HG02981 (cell line): ENCODE measurements around the gene S1PR1.
"Not testable (repeated sequence)": the region's sequence is repeated elsewhere in the genome, so short reads cannot be mapped to it uniquely, and the experiment has no call there.

Experiments
- ATAC-seq: cut with Tn5 transposase; IDR thresholded peaks from one replicate; pipeline ENCODE4 v1.9.1; 2021; ENCODE audit warnings: mild to moderate bottlenecking, moderate library complexity; ENCODE audit not compliant: unreplicated experiment

Gene S1PR1

DNA sequence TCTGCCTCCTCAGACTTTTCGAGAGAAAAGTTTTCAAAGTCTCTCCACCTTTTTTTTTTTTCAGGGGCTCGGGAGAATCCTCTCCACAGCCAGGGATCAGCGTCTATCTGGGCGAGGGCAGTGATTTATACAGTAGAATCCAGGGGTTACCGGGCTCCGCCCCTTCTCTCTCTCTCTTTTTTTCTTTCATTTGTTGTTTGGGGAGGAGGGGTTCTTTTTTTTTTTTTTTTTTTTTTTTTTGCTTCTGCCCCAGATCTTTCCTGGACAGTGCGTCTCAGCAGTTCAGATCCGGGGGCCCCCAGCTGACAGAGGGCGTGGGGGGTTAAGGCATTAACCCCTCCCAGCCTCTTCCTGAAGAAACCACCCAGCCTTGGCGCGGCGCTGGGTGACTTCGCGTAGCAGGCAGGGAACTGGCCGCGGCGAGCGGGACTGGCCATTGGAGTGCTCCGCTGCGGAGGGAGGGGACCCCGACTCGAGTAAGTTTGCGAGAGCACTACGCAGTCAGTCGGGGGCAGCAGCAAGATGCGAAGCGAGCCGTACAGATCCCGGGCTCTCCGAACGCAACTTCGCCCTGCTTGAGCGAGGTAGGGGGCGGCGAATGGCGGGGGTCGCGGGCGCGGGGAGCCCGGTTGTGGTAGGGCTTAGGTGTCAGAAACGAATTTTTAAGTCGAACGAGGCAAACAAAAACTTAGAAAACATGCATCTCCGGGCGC lies at the start of gene S1PR1:
TSS of gene S1PR1 (plus strand) at position 504 of the 713 bp plus-strand sequence. CDS start 1,966 bp downstream, outside the sequence.
- ATAC-seq = peak; percentile 13

DNA sequence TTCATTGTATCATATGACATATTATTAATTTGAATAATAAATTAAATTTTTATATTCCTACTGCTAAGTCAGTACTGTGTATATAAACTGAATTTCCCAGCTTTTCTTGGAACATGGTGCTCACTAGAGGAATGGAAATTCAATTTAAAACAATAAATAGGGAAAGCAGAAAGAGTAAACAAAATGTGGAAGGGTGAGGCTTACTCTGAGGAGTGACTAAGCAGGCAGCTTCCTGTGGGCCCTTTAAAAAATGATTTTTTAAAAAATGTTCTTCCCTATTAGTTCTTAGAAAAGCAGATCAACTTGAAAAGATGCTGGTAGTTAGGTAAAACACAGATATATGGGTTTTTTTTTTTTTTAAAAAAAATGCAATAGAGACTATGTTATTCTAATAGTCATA lies 49.5 kb upstream of the S1PR1 start:
- no peak for ATAC-seq

DNA sequence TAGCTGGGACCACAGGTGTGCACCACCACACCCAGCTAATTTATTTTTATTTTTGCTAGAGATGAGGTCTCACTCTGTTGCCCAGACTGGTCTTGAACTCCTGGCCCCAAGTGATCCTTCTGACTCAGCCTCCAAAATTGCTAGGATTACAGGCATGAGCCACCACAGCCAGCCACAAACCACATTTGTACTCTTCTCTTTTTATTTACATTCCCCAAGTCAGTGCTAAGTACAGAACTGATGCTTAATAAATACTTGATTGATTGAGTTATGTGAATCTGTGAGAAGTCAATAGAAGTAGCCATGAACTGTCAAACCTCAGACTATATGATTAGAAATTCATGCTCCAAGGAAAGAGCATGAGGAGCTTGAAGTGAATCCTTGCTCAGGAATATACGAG lies 48.5 kb upstream of the S1PR1 start:
- ATAC-seq = no peak

DNA sequence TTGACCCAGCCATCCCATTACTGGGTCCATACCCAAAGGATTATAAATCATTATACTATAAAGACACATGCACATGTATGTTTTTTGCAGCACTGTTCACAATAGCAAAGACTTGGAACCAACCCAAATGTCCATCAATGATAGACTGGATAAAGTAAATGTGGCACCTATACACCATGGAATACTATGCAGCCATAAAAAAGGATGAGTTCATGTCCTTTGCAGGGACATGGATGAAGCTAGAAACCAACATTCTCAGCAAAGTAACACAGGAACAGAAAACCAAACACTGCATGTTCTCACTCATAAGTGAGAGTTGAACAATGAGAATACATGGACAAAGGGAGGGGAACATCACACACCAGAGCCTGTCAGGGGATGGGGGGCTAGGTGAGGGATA lies 47.9 kb upstream of the S1PR1 start:
- not testable (repeated sequence) for ATAC-seq

DNA sequence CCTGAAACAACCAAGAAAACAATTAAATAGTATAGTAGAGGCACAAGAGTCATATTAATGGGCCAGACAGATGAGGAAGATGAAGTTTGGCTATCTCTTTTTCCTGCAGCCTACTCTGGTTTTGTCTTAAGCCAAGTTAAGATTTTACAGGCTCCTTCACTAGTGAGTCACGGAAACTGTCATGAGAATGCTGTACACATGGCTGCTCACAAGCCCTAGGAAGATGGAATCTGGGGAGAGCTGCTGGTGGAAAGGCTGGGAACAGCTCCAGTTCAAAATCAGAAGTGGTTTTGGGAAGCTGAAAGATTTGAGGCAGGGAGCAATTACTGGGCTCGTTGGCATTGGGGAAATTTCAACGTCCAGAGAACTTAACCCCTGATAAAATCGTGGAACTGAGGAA lies 46.4 kb upstream of the S1PR1 start:
- no peak for ATAC-seq

DNA sequence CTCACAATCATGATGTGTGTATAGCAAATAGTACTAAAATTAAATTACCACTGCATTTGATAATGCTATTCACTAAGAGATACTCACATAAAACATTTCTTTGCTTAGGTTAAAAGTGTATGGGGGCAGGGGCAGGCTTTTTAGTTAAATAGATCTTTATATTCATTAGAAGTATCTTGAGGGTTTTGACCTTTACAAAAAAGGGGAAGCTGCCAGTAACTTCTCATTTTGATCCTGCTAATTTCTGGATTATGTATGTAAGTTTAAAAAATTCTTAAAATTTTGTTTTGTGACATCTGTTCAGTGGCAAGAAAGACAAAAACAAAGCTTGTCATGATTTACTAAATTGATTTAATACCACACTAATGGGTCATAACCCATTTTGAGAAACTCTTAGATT lies 45.8 kb upstream of the S1PR1 start:
- no peak for ATAC-seq

DNA sequence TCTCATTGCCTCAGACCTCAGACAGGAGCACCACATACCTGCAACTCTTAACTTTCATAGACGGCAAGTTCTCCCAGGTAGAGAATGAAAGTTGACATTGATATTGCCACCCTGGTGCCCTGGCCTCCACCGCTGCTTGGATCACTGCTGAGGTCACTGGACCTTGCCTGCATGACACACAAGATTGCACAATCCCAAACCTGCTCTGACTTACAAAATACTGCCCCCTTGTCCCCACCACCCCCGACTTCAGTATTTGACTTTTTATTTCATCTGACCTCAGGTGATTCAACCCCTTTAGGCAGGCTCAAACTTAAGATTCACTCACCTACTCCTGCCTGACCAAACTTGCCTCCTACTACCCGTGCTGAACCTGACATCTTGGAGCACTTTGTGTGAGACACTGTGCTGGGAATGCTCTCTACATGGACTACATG lies 43.1 kb upstream of the S1PR1 start:
- ATAC-seq = no peak

DNA sequence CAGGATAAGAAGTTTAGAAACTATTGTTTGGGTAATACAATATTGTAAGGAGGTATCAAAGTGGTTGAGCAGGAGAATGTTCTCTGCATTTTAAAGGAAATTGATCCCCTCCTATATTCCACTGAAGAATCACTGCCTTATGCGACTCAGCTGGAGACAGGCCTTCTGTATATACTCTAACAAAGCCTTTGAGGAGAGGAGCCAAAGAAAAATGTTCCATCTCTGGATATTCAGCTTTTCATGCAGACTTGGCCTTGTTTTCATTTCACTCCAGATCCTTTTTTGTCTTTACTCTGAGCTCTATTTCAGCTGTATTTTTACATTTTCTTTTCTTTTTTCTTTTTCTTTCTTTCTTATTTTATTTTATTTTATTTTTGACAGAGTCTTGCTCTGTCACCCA lies 42.1 kb upstream of the S1PR1 start:
- ATAC-seq = no peak

DNA sequence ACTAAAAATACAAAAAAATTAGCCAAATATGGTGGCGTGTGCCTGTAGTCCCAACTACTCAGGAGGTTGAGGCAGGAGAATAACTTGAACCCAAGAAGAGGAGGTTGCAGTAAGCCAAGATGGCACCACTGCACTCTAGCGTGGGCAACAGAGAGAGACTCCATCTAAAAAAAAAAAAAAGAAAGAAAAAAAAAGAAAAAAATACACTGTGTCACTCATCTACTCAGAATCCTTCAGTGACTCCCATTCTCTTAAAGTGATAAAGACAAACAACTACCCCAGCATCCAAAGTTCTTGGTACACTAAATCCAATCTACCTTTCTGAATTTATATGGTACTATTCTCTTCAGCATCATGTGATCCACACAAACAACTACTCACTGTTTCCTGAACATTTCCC lies 40.2 kb upstream of the S1PR1 start:
- no peak for ATAC-seq

DNA sequence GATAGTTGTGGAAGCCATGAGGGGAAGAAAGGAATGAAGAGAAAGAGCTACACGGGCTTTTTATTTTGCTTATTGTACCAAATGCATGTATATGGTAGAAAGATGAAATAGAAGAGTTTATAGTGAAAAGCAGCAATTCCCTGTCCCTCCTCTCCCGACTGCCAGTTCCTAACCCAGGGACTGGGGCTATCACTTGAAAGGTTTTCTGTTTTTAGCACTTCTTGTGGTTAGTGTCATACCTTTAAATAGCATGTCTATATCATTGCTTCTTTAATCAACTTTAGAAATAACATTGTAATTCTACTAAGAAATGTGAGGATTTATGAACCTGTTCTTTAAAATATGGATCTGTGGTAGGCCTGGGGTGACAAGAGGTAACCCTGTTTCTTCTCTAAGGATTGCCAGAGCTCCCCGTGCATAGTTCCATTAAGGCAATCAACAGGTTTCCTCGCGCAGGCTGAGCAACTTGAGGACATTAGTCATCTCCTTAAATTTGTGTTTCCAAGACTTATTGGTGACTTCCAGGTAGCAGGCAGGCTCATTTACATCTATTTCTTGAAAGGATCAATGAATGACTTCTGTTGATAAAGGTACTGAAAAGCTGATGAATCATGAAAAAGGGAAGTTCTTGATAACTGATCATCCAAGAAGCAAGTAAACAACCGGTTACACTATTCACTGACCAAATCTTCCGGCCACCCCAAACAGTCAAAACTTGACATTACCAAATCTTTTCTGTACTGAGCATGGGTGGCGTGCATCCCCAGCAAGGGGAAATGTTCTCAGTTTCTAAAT lies 37.8 kb upstream of the S1PR1 start:
- ATAC-seq = peak; percentile 97

DNA sequence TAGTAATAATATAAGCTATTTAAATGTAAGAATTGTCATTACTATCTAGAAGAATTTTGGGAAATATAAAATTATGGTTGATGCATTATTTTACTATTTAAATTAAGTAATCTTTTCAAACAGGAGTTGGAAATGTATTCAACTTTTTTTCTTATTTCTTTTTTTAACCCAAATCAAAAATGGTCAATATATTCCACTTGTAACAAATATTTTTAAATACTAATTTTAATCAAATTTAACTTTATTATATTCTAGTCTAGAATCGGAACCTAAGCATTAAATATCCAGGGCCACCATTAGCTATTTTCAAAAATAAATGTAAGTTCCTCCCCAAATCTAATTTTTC lies 37.2 kb upstream of the S1PR1 start:
- ATAC-seq = no peak

DNA sequence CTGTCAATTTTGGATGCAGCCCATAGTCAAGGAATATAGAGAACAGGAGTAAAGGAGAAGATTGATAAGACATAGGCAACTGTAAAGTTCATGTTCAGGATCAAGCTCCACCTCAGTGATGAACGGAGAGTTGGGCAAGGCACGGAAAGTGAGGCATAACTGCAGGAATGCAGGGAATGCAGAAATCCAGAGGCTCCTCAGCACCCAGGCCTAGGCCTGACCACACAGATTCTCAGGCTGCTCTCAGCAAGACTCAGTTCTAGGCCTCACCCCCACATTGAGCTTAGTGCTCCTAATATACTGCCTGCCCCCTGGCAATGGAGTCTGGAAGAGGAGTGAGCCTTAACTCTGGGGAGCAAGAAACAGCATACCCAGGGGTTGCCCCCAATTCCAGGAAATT lies 36.3 kb upstream of the S1PR1 start:
- no peak for ATAC-seq

DNA sequence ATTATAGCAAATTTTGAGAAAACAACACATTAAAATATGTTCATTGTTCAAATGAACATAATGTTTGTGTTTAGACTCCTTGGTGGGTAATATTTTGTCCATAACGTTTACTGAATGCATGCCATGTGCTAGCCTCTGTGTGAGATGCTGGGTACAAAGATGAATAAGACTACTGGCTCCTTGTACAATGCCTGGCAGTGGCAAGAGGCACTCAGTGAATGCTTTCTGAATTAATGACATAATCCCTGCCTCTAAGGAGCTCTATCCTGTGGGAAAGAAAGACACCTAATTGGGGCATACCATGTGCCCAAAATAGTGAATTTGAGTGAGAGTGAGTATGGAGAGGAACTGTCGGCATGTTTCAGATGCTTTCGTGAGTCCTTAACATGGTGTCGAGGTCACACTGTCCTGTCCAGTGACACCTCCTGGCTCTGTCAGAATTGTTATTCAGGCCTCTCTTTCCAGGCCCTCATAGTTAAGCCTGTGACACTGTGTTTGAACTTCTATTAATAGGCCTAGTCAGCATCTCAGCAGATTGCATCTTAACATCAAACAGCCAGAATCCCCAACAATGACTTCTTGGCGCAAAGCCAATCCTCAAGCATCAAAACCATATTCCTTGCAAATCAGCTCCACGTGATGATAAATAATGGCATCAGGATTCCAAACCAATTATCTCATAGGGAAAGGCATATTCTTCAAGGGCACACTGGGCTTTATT lies 32.8 kb upstream of the S1PR1 start:
- ATAC-seq = no peak

DNA sequence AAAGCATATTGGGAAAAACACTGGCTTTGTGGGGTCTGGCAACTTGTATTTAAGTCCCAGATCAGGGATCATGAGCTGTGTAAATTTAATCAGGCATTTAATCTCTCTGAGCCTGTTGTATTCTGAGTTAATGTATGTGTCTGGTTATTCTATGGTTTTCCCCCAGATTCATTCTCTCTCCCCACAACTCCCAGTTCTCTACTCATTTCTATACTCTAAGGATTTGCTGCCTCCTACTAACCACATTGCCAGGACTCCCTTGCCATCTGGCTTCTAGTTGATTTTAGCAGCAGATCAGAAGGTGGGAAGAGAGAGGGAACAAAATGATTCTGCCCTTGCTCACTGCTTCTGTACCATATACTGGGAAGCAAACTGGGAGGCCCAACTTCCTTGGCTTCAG lies 31.4 kb upstream of the S1PR1 start:
- no peak for ATAC-seq

DNA sequence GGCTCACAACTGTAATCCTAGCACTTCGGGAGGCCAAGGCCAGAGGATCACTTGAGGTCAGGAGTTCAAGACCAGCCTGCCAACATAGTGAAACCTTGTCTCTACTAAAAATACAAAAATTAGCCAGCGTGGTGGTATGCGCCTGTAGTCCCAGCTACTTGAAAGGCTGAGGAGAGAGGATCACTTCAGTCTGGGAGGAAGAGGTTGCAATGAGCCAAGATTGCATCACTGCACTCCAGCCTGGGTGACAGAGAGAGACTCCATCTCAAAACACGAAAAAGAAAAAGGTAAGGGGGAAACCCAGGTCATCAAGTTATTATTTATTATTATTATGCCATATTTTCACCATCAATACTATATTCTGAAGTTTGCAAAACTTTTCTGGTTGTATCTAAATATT lies 30.7 kb upstream of the S1PR1 start:
- not testable (repeated sequence) for ATAC-seq

DNA sequence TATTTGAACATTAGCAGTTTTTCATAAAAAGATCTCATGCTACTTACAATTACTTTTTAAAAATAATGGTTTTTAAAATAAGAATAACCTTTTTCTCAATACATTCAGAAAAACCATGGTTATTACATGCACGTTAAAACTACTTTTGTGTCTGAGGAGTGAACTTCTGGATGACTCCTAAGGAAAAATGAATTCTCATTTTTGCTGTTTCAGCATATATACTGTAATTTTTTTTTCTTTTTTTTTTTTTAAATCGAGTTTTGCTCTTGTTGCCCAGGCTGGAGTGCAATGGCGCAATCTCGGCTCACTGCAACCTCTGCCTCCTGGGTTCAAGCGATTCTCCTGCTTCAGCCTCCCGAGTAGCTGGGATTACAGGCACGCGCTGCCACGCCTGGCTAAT lies 29.5 kb upstream of the S1PR1 start:
- not testable (repeated sequence) for ATAC-seq

DNA sequence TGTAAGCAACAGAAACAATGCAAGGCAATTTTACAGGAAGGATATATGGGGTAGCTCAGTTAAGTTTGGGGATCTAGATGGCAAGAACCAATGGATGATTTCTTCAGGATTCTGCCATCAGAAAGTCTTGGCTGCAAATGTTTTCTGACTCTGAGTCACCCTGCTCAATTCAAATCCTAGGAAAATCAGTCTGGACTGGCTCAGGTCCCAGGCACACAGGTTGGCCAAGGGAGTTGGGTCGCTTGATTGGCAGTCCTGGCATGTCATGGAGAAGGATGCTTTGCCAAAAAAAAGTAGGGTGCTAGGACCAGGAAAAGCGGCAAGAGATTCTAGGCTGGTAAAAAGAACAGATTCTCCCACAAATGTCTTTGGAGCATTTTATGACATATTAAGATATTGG lies 28.9 kb upstream of the S1PR1 start:
- ATAC-seq = no peak

DNA sequence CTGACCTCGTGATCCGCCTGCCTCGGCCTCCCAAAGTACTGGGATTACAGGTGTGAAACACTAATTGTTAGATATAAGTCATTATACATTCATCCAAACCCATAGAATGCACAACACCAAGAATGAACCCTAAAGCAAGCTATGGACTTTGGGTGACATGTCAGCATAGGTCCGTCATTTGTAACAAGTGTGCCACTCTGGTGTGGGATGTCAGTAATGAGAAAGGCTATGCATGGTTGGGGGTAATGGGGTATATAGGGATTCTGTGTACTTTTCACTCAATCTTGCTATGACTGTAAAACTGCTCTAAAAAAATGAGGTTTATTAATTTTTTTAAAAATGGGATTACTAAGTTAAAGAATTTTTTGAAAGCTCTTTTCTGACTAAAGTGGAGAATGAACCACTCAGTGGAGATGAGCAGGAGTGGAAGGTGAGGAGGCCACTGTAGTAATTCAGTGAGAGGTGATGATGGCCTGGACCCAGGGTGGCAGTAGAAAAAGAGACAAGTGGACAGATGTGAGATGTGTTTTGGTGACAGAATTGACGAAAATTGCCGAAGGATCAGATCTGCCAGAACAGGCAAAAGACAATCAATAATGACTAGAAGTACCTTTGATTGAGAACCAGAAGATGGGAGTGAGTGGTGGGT lies 21.3 kb upstream of the S1PR1 start:
- no peak for ATAC-seq

DNA sequence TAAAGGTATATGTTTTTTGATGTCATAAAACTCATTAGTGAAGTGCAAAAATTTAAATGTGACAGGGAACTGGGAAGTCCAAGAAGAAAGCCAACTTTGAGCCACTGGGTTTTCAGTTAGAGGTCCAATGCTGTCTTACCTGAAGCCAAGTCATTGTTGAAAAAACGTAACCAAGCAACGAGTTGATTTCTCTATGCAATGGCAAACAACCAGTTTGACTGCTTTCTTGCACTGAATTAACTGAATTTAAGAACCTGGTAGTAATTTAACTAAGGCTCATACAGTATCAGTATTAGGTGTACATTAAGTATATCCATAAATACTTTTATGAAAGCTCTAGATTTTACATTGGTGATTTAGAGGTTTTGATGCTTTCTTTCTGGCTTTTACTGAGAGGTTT lies 20.2 kb upstream of the S1PR1 start:
- ATAC-seq = no peak

DNA sequence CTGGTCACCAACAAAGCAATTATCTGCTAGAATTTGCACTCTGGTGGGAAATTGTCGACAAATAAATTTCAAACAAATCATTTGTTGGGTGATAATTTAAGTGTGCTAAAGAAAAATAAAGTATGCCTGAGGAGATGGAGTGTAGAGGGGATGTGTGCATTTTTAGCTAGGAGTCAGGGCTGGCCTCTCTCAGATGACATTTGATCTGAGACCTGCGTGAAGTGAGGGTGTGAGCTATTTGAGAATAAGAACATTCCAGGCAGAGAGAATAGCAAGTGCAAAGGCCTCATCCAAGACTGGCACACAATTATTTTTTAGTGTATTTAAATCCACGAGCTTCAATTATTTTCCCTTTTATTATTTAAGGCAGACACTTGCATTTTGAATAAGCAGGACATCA lies 19.7 kb upstream of the S1PR1 start:
- no peak for ATAC-seq

DNA sequence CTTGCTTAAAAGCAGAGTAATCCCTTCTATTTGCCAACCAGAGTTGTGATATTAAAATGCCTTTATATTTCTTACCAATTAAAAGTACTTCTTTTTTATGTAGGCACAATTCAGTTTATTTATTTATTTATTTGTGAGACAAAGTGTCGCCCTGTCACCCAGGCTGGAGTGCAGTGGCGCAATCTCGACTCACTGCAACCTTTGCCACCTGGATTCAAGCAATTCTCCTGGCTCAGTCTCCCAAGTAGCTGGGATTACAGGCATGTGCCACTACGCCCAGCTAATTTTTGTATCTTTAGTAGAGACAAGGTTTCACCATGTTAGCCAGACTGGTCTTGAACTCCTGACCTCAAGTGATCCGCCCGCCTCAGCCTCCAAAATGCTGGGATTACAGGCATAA lies 17.9 kb upstream of the S1PR1 start:
- ATAC-seq = not testable (repeated sequence)
